ENCODE results near the gene B3GNT3. TPM values are rescaled to one million over a fixed set of nuclear protein-coding genes. Genes with fewer than 3 reads are reported as not detected.

Gene B3GNT3
- total and polyA plus RNA-seq, 2 of the 13 experiments (the other 11 are each of a cell fraction or from before 2014, with no cell fraction given) = 0.86 to 4.0 TPM

DNA sequence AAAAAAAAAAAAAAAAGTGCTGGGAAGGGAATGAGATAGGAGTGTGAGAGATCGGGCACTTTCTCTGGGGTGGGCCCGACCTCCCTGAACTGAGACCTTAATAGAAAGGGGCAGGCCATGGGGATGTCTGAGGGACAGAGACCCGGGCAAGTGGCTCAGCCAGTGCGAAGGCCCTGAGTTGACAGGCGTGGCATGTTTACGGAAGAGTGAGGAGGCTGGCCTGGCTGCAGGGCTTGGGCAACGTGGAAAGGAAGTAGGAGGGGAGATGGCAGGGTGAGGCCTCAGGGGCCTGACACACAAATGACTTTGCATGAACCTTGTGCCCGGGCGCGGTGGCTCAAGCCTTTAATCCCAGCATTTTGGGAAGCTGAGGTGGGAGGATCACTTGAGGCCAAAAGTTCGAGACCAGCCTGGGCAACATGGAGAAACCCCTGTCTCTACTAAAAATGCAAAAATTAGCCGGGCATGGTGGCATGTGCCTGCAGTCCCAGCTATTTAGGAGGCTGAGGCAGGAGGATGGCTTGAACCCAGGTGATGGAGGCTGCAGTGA is 29.8 kb upstream of the B3GNT3 start (continued):
- TF ChIP-seq SMYD3 (CRISPR knock-in tag; IDR thresholded peaks at IDR 0.05) (no peak), ARNT2 (CRISPR knock-in tag; IDR thresholded peaks at IDR 0.05; ENCODE audit: low read depth) (no peak), ZNF20 (CRISPR knock-in tag; IDR thresholded peaks at IDR 0.05) (no peak), MAFK (conservative IDR thresholded peaks at IDR 0.05 in 1 of 2, IDR thresholded peaks at IDR 0.05 in 1 of 2; ENCODE audit: low read length in 2 of 2) (no peak), ISL2 (CRISPR knock-in tag; IDR thresholded peaks at IDR 0.05) (no peak), ZNF260 (CRISPR knock-in tag; IDR thresholded peaks at IDR 0.05; ENCODE audit: borderline replicate concordance, low read depth) (no peak), ZNF30 (CRISPR knock-in tag; IDR thresholded peaks at IDR 0.05) (no peak), MZF1 (CRISPR knock-in tag; IDR thresholded peaks at IDR 0.05; ENCODE audit: borderline replicate concordance) (no peak), SMARCC2 (IDR thresholded peaks at IDR 0.05) (no peak), EEA1 (CRISPR knock-in tag; IDR thresholded peaks at IDR 0.05; ENCODE audit: borderline replicate concordance) (no peak), ZNF776 (CRISPR knock-in tag; IDR thresholded peaks at IDR 0.05) (no peak), NFIC (IDR thresholded peaks at IDR 0.05; ENCODE audit: low read length) (no peak), ETV6 (CRISPR knock-in tag; conservative IDR thresholded peaks at IDR 0.05) (no peak), MED13 (CRISPR knock-in tag; IDR thresholded peaks at IDR 0.05) (no peak), ZNF354B (CRISPR knock-in tag; IDR thresholded peaks at IDR 0.05) (no peak), HES4 (CRISPR knock-in tag; IDR thresholded peaks at IDR 0.05; ENCODE audit: borderline replicate concordance) (no peak)
- TF ChIP-seq, protein P1, sequence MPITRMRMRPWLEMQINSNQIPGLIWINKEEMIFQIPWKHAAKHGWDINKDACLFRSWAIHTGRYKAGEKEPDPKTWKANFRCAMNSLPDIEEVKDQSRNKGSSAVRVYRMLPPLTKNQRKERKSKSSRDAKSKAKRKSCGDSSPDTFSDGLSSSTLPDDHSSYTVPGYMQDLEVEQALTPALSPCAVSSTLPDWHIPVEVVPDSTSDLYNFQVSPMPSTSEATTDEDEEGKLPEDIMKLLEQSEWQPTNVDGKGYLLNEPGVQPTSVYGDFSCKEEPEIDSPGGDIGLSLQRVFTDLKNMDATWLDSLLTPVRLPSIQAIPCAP (CRISPR knock-in tag; IDR thresholded peaks at IDR 0.05; ENCODE audit: low read depth) = no peak
- TF ChIP-seq, protein P2, sequence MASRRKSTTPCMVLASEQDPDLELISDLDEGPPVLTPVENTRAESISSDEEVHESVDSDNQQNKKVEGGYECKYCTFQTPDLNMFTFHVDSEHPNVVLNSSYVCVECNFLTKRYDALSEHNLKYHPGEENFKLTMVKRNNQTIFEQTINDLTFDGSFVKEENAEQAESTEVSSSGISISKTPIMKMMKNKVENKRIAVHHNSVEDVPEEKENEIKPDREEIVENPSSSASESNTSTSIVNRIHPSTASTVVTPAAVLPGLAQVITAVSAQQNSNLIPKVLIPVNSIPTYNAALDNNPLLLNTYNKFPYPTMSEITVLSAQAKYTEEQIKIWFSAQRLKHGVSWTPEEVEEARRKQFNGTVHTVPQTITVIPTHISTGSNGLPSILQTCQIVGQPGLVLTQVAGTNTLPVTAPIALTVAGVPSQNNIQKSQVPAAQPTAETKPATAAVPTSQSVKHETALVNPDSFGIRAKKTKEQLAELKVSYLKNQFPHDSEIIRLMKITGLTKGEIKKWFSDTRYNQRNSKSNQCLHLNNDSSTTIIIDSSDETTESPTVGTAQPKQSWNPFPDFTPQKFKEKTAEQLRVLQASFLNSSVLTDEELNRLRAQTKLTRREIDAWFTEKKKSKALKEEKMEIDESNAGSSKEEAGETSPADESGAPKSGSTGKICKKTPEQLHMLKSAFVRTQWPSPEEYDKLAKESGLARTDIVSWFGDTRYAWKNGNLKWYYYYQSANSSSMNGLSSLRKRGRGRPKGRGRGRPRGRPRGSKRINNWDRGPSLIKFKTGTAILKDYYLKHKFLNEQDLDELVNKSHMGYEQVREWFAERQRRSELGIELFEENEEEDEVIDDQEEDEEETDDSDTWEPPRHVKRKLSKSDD (CRISPR knock-in tag; IDR thresholded peaks at IDR 0.05; ENCODE audit: low read depth) = no peak
- TF ChIP-seq, protein P3, sequence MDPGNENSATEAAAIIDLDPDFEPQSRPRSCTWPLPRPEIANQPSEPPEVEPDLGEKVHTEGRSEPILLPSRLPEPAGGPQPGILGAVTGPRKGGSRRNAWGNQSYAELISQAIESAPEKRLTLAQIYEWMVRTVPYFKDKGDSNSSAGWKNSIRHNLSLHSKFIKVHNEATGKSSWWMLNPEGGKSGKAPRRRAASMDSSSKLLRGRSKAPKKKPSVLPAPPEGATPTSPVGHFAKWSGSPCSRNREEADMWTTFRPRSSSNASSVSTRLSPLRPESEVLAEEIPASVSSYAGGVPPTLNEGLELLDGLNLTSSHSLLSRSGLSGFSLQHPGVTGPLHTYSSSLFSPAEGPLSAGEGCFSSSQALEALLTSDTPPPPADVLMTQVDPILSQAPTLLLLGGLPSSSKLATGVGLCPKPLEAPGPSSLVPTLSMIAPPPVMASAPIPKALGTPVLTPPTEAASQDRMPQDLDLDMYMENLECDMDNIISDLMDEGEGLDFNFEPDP (CRISPR knock-in tag; conservative IDR thresholded peaks at IDR 0.05) = no peak
- TF ChIP-seq, protein P4, sequence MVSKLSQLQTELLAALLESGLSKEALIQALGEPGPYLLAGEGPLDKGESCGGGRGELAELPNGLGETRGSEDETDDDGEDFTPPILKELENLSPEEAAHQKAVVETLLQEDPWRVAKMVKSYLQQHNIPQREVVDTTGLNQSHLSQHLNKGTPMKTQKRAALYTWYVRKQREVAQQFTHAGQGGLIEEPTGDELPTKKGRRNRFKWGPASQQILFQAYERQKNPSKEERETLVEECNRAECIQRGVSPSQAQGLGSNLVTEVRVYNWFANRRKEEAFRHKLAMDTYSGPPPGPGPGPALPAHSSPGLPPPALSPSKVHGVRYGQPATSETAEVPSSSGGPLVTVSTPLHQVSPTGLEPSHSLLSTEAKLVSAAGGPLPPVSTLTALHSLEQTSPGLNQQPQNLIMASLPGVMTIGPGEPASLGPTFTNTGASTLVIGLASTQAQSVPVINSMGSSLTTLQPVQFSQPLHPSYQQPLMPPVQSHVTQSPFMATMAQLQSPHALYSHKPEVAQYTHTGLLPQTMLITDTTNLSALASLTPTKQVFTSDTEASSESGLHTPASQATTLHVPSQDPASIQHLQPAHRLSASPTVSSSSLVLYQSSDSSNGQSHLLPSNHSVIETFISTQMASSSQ (IDR thresholded peaks at IDR 0.05; ENCODE audit: low read depth) = no peak
- TF ChIP-seq, protein P4 (CRISPR knock-in tag; IDR thresholded peaks at IDR 0.05; ENCODE audit: borderline replicate concordance) = 0 out of 2 replicates have a peak, but pooled peaks have one; percentile 20

Measured in HepG2 (cell line).